HuH-7 (cell line): ENCODE measurements around the gene SLCO2A1.

Source experiments
- DNase-seq: peaks from one replicate; pipeline ENCODE4 v3.0.0; 2011; ENCODE audit warnings: low spot score

The SLCO2A1 gene

GRCh38 chr3:133884054-133884886 lies 145.5 kb downstream of the SLCO2A1 start:
- no peak for DNase-seq

- no peak for DNase-seq
These were observed 146.1 kb downstream of the SLCO2A1 start for GRCh38 chr3:133883641-133884040.

DNA sequence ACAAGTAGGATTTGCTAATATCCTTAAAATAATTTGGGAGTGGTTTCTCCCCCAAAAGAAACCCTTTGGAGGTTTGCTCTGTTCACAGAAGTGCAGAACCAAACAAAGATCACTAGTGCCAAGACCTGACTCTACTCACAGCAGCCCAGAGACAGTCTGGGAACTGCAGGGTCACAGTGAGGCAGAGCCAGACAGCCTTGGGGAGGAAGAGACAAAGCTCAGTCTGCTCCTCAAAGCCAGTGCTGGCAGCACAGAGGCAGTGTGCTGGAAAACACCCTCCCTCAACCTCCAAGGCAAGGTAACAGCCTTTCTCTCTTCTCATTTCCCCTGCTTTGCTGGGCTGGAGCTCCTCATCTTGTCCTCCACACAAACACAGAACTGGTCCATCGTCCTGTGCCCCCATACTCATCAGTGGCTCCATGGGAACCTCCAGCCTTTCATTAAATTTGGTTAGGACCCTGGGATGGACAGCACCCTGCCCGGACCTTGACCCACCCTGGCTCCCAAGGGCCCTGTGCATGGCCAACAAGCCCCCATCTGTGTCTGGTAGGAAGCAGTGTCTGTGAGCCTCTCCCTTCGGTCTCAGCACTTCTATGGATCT lies 146.6 kb downstream of the SLCO2A1 start:
- DNase-seq = no peak

- no peak for DNase-seq
These were observed 147.5 kb downstream of the SLCO2A1 start for GRCh38 chr3:133881939-133882825.

DNA sequence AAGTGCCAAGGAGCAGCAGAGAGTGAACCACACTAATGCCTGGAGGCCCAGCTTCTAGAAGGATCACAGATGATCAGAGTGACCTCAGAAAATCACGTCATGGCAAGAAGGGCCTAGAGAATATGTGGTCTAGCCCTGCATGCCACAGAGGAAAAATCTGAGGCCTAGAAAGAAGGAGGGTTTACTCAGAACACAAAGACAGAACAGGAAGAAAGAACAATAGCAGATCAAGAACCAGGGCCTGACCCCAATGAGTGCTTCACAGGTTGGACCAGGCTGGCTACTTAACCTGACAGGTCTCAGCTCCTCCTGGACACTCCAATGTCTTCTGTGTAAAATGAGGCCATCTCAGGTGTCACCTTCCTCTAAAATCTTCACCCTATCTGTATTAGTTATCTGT lies 148.2 kb downstream of the SLCO2A1 start:
- no peak for DNase-seq

DNA sequence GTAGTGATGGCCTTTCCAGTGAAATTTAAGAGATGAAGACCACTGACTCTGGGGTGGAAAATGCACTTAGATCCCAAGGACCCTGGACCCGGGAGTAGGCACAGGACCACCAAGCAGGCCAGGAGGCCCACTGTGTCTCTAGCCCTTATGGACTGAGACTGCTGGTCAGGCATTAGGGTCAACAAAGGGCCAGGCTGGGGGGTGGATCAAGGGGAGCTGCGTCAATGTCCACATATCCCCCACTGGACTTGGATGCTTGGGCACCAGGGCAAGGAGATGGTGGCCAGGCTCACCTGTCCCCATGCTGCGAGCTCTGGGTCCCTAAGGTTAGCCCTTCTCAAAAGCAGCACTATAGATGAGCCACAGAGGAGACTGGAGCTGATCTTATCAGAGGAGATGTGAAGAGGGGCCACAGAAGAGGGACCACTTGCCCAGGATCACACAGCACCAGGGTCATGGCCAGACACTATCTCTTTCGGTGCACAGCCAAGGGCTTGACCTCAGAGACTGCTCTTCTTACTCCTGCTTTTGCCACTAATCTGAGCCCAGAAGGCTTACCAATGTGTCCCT lies 148.8 kb downstream of the SLCO2A1 start:
- DNase-seq = no peak

DNA sequence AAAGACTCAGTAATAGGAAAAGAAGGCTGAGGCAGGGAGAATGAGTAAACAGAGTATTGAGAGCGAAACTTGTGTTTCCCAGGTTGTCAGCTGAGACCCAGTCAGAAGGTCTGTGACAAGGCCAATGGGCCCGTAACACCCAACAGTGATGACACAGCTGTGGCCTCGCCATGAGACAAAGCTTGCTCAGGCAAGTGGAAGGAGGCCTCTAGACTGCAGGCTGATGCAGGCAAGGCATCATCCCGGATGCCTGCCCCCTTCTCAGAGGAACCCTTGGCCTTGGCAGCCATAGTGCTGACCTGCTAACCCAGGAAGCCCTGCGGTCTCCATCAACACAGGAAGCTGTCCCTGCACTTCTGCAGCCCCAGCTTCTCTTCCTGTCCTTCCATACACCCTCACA lies 149.4 kb downstream of the SLCO2A1 start:
- DNase-seq = no peak

DNA sequence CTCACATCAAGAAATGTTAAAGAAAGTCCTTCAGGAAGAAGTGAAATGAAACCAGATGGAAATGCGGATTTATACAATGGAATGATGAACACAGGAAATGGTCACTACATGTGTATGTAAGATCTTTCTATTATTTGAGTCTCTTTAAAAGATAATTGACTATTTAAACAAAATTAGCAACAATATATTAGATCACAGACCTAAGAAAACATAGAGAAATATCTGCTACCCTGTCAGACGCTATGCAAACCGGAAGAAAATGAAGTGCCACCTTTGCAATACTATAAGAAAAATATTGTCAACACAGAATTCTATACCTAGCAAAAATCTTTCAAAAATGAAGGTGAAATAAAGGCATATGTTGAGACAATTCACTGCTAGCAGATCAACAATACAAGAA lies 151.2 kb downstream of the SLCO2A1 start:
- no peak for DNase-seq
